Measurements from ENCODE around the gene CHRDL2.

The CHRDL2 gene

DNA sequence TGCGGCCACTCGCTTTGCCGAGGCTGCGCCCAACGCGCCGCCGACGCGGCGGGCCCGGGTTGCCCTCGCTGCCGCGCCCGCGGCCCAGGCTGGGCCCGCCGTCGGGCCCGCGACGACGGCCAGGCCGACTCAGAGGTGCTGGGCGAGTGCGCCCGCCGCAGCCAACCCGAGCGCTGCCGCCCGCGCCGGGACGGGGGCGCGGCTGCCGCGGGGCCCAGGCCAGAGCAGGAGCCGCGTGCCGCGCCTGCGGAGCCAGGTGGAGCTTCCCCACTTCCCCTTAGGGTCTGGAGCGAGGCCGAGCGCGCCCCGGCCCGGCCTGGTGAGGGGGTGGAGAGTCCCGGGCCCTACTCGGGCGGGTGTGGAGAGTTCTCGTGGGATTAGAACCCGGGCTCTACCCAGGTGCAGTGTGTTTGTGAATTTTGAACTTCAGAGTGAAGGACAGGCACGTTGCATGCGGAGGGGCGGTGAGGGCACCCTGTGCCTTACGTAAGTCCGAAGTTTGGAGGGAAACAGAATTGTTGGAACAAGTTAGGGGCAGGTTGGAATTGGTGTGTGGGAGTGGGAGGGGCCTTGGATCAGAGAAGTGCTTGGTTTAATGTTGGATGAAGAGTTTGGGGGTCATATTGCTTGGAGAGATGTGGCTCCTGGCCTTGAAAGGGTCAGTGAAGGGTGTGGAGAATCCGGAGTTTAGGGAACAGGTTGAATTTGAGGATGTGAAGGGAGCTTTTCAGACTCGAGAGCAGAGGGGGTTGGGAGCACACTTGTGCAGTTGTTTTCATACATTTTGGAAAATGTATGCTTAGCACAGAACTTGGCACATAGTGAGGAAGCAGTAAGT, 18.1 kb upstream of the CHRDL2 start:
- Histone ChIP-seq H3K9ac (peak overlapping the region; percentile 98), H3K4me2 (peak overlapping the region; percentile 87), H3K4me3 (peak overlapping the region; percentile 89), H4K20me1 (peaks cover 49% of the 10 kb centered on the region), H3K4me1 (peaks cover 26% of the 10 kb centered on the region), H3K36me3 (peaks cover 12% of the 10 kb centered on the region), H3K27me3 (no peaks in the 10 kb centered on the region), H3K9me3 (no peaks in the 10 kb centered on the region), H3K27ac (peak overlapping the region; percentile 99)
- TF ChIP-seq Cebpa-rat (IDR thresholded peaks at IDR 0.05), result no peak

DNA sequence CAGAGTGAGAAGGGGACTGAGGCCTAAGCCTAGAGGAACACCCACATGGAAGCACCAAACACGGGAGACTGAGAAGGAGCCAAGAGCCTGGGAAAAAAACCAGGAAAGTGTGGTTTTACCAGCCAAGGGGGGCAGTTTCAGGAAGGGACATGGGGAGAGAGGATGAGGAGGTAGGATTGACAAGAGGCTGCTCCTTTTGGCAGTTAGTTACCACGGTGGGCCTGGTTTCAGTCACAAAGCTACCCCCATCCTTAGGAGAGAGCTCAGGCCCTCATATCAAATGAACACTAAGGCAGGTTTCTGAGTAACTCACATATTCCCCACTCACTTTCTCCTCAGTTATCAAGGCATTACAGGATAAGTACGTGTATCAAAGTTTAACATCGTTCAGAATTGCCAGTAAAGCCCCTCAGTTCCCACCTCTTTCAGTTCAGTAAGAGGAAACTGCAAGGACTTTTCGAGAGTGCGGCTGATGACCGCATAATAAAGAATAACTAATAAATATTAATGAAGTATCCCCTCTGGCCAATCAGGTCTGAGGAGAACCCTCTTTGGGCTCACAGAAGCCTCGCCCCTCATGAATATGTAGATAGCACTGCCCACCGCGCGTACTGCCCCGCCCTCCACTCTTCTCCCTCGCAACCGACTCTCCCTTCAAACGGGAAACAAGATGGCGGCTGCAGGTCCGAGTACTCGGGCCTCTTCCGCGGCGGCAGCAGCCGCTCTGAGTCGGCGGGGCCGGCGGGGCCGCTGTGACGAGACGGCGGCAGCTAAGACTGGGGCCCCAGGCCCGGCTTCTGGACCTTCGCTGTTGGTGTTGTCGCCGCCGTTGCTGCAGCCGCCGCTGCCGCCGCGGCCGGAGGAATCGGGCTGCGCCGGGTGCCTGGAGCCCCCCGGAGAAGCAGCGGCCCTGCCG, 17.2 kb upstream of the CHRDL2 start, which contains the start of gene RNF169:
Gene RNF169 (plus strand): TSS at position 639 of the 916 bp plus-strand sequence. CDS start 32 bp downstream, at position 671.
- H4K20me1 ChIP-seq, result peaks cover 40% of the 10 kb centered on the region
- peak within 1 kb of the TSS; percentile 87 for H3K4me2 ChIP-seq
- peaks cover 26% of the 10 kb centered on the region for H3K4me1 ChIP-seq
- peak within 1 kb of the TSS; percentile 99 for H3K27ac ChIP-seq
- no peaks in the 10 kb centered on the region for H3K9me3 ChIP-seq
- H3K27me3 ChIP-seq, result no peaks in the 10 kb centered on the region
- peak within 1 kb of the TSS; percentile 98 for H3K9ac ChIP-seq
- H3K4me3 ChIP-seq, result peak within 1 kb of the TSS; percentile 89
- peaks cover 12% of the 10 kb centered on the region for H3K36me3 ChIP-seq
- no peak for TF ChIP-seq Cebpa-rat (IDR thresholded peaks at IDR 0.05)

DNA sequence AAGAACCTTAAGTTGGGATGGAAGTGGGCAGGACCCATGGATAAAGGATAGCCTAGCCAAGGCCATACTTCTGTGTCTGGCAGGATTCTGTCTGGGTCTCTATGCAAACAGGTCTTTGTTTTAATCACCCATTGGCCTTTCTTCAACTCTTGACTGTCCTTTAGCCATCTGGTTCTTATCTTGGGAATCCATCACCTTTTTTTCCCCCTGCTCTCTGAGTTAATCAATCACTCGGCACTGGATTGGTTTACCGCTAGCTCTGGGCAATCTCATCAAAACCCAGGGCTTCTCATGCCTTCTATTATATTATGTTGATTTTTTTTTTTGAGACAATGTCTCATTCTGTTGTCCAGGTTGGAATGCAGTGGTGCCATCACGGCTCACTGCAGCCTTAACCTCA, 15.6 kb upstream of the CHRDL2 start:
- H3K27ac ChIP-seq, result no peak overlapping the region
- no peak overlapping the region for H3K9ac ChIP-seq
- peaks cover 24% of the 10 kb centered on the region for H4K20me1 ChIP-seq
- no peaks in the 10 kb centered on the region for H3K9me3 ChIP-seq
- TF ChIP-seq Cebpa-rat (IDR thresholded peaks at IDR 0.05), result no peak
- H3K4me2 ChIP-seq, result no peak overlapping the region
- no peaks in the 10 kb centered on the region for H3K27me3 ChIP-seq
- peaks cover 26% of the 10 kb centered on the region for H3K4me1 ChIP-seq
- no peak overlapping the region for H3K4me3 ChIP-seq
- H3K36me3 ChIP-seq, result peaks cover 5% of the 10 kb centered on the region

DNA sequence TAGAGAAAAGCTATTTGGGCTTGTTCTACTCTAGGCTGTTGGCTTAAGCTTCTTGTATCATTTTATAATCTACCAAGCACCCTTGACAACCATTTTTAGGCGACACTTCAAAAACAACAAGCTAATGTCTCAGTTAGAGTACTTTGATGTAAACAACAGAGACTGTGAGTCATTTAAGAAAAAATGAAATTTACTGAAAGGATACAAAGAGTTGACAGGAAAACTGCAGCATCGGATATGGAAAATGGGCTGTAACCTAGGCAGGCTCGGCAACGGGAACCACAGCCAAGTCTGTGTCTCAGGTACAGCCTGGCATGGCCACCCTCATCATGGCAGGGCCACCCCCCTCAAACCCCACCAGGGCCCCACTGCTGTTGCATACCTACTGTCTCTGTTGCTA, 13.1 kb upstream of the CHRDL2 start:
- Histone ChIP-seq H4K20me1 (no peaks in the 10 kb centered on the region), H3K27ac (no peak overlapping the region), H3K9me3 (peaks cover 7% of the 10 kb centered on the region), H3K27me3 (no peaks in the 10 kb centered on the region), H3K36me3 (no peaks in the 10 kb centered on the region), H3K9ac (no peak overlapping the region), H3K4me1 (peaks cover 11% of the 10 kb centered on the region), H3K4me3 (no peak overlapping the region), H3K4me2 (no peak overlapping the region)
- no peak for TF ChIP-seq Cebpa-rat (IDR thresholded peaks at IDR 0.05)

DNA sequence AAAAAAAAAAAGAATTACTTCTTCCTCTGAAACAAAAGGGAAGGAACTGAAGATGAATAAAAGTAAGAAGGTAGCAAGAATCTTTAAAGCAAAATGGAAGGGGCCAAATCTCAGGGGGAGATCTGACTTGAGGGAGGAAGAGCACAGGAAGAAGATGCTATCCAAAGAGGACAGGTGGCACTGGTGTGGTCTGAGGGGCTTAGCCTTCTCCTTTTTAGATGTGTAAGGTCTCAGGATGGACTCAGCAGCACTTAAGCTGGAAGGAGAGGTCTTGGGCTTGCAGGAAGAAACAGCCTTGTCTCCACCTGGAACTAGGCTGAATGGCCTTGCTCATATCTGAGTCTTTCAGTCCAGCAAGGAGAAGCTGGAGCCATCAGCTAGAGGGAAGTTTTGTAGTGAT, 12.4 kb upstream of the CHRDL2 start:
- TF ChIP-seq Cebpa-rat (IDR thresholded peaks at IDR 0.05), result no peak
- no peaks in the 10 kb centered on the region for H4K20me1 ChIP-seq
- H3K27ac ChIP-seq, result no peak overlapping the region
- no peak overlapping the region for H3K9ac ChIP-seq
- H3K4me3 ChIP-seq, result no peak overlapping the region
- no peaks in the 10 kb centered on the region for H3K27me3 ChIP-seq
- H3K36me3 ChIP-seq, result no peaks in the 10 kb centered on the region
- H3K4me2 ChIP-seq, result no peak overlapping the region
- peaks cover 7% of the 10 kb centered on the region for H3K9me3 ChIP-seq
- H3K4me1 ChIP-seq, result peaks cover 11% of the 10 kb centered on the region

DNA sequence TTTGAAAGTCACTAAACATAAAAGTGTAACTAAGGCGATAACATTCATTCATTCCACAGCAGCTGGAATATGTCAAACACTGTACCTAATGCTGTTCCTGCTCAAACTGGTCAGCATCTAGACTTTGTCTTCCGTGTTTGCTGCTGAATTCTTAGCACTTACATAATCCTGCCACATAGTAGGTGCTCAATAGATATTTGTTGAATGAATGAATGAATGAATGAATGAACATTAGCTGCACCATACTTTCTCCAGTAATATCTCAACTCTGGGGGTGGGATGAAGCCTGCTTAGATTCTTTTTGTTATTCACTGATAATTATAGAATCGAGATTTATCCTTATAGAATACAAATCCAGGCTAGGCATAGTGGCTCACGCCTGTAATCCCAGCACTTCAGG, 10.8 kb upstream of the CHRDL2 start:
- no peaks in the 10 kb centered on the region for H3K4me1 ChIP-seq
- H3K36me3 ChIP-seq, result no peaks in the 10 kb centered on the region
- no peaks in the 10 kb centered on the region for H3K27me3 ChIP-seq
- H3K9me3 ChIP-seq, result peaks cover 7% of the 10 kb centered on the region
- H3K4me2 ChIP-seq, result no peak overlapping the region
- no peak for TF ChIP-seq Cebpa-rat (IDR thresholded peaks at IDR 0.05)
- no peak overlapping the region for H3K27ac ChIP-seq
- H4K20me1 ChIP-seq, result no peaks in the 10 kb centered on the region
- H3K4me3 ChIP-seq, result no peak overlapping the region
- no peak overlapping the region for H3K9ac ChIP-seq

DNA sequence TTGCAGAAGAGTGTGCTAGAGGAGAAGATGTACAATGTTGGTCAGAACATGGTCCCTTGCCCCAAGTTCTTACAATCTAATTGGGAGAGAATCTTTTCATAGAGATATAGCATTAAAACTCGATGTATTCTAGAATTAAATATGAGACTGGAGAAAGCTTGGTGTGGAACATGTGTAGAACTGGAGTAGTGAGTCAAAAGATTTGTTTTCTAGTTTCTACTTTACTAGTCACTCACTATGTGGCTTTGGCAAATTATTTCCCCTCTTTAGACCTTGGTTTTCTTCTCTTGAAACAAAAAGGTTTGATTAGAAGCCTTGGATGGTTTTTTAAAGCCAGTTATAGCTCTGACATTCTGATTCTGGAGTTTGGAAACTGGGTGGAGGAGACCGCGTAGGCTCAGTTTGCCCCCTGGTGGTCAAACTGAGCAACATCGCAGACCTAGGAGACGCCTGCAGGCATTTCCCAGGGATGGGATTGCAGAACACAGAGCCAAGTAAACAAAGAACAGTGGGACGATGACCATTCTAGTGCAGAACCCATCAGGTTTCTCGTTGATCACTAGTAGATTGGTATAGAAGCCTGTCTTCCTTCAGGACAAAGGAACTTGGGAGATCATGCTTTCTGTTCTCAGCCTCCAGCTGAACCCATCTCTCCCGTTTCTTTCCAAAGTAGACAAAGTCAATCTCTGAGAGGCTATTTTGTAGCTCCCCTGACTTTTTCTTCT, 8.5 kb upstream of the CHRDL2 start:
- no peaks in the 10 kb centered on the region for H3K27me3 ChIP-seq
- no peak overlapping the region for H3K27ac ChIP-seq
- TF ChIP-seq Cebpa-rat (IDR thresholded peaks at IDR 0.05), result no peak
- peaks cover 7% of the 10 kb centered on the region for H3K9me3 ChIP-seq
- no peak overlapping the region for H3K9ac ChIP-seq
- no peak overlapping the region for H3K4me2 ChIP-seq
- no peaks in the 10 kb centered on the region for H3K4me1 ChIP-seq
- no peaks in the 10 kb centered on the region for H3K36me3 ChIP-seq
- no peaks in the 10 kb centered on the region for H4K20me1 ChIP-seq
- H3K4me3 ChIP-seq, result no peak overlapping the region

DNA sequence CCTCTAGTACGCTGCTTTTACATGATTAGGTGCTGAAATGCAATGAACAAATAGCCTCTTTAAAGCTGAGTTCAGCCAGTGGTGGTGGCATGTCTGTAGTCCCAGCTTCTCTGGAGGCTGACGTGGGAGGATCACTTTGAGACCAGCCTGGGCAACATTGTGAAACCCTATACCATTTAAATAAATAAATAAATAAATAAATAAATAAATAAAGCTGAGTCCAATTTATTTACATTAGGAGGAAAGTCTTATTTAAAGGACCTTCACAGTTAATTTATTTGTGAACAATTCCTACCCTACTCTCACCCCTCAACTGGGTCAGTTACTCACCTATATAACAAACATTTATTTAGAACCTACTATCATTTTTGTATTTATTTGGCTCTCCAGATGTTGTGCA, 4.8 kb upstream of the CHRDL2 start:
- H3K27me3 ChIP-seq, result peaks cover 23% of the 10 kb centered on the region
- no peak overlapping the region for H3K4me2 ChIP-seq
- no peaks in the 10 kb centered on the region for H3K36me3 ChIP-seq
- H3K9me3 ChIP-seq, result peaks cover 21% of the 10 kb centered on the region
- no peak overlapping the region for H3K9ac ChIP-seq
- H3K4me1 ChIP-seq, result no peaks in the 10 kb centered on the region
- no peaks in the 10 kb centered on the region for H4K20me1 ChIP-seq
- no peak overlapping the region for H3K27ac ChIP-seq
- H3K4me3 ChIP-seq, result no peak overlapping the region
- TF ChIP-seq Cebpa-rat (IDR thresholded peaks at IDR 0.05), result no peak

DNA sequence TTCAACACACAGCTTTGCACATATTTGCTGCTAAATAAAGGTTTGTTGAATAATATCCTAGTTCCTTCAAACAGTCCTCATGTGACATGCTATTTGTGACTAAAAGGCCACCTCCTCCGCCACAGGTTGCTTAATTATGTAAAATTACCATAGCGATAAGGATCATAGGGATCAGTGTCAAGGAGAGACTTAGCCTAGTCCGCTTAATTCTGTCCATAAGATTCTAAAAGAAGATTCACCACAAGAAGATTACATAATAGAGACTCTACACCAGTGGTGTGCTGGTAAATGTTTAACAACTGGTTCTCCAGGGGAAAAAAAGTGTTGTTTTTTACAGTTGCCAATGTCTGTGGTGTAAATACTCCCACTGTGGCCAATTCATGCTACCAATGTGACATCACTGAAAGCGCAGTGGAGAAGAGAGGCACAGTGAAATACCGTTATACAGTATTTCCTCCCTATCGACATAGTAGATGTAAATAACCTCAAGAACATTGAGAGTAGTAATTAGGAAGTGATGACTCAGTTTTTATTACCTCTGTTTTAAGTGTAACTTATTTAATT, 4.2 kb upstream of the CHRDL2 start:
- H3K9ac ChIP-seq, result no peak overlapping the region
- H3K4me1 ChIP-seq, result no peaks in the 10 kb centered on the region
- H3K4me2 ChIP-seq, result no peak overlapping the region
- no peak for TF ChIP-seq Cebpa-rat (IDR thresholded peaks at IDR 0.05)
- no peaks in the 10 kb centered on the region; the same call in 1 of the 2 replicates for H4K20me1 ChIP-seq
- H3K36me3 ChIP-seq, result no peaks in the 10 kb centered on the region
- H3K27ac ChIP-seq, result no peak overlapping the region
- H3K27me3 ChIP-seq, result peaks cover 29% of the 10 kb centered on the region
- H3K4me3 ChIP-seq, result no peak overlapping the region
- H3K9me3 ChIP-seq, result peaks cover 26% of the 10 kb centered on the region

All from BLaER1 (cell line).